ENCODE measurements around the gene RHOD. TPM values are rescaled to one million over a fixed set of nuclear protein-coding genes. Genes with fewer than 3 reads are reported as not detected.

RHOD gene
- total RNA-seq: 43.3 and 47.0 TPM in 2 replicates
- 55.5 and 77.6 TPM in 2 replicates for polyA plus RNA-seq

GRCh38 chr11:67056267-67057204, at the start of gene RHOD:
Gene RHOD, plus strand, starts transcription at chr11:67056847. Its CDS starts 56 bp downstream, at chr11:67056903.
- TF ChIP-seq EZH2phosphoT487 (IDR thresholded peaks at IDR 0.05; ENCODE audit: low read depth, severe bottlenecking, unreplicated experiment) (no peak), EZH2 (IDR thresholded peaks at IDR 0.05; ENCODE audit: borderline replicate concordance) (no peak), CTCF (IDR thresholded peaks at IDR 0.05; ENCODE audit: poor library complexity) (no peak)
- H3K9me2 ChIP-seq (replicated peaks; ENCODE audit: insufficient read depth): no peaks in the 10 kb centered on the region
- peaks cover 31% of the 10 kb centered on the region for H3K4me1 ChIP-seq (ENCODE audit: insufficient read depth)
- H3K79me2 ChIP-seq: peaks cover 21% of the 10 kb centered on the region
- 9% methylated on average over 27 of the region's 72 CpGs for WGBS (ENCODE audit: low lambda C conversion rate, missing lambda C conversion rate)
- peak within 1 kb of the TSS; percentile 96 for H3K4me3 ChIP-seq
- peak; percentile 89 for DNase-seq (ENCODE audit: low spot score)
- H3K4me2 ChIP-seq: peak within 1 kb of the TSS; percentile 95
- peak within 1 kb of the TSS; percentile 95 for H3K27ac ChIP-seq
- H2AFZ ChIP-seq: peak within 1 kb of the TSS; percentile 72
- no peaks in the 10 kb centered on the region for H3K36me3 ChIP-seq (replicated peaks; ENCODE audit: insufficient read depth, low read depth)
- H3K9me3 ChIP-seq (ENCODE audit: low read depth): no peaks in the 10 kb centered on the region
- no peaks in the 10 kb centered on the region for H3K27me3 ChIP-seq
- no peaks in the 10 kb centered on the region for H4K20me1 ChIP-seq (ENCODE audit: insufficient read depth, poor library complexity, severe bottlenecking)

GRCh38 chr11:67007126-67007525, 49.5 kb upstream of the RHOD start:
- Histone ChIP-seq H3K9me2 (replicated peaks; ENCODE audit: insufficient read depth) (no peaks in the 10 kb centered on the region), H3K79me2 (no peaks in the 10 kb centered on the region), H2AFZ (no peak overlapping the region), H3K9me3 (ENCODE audit: low read depth) (no peaks in the 10 kb centered on the region), H3K36me3 (replicated peaks; ENCODE audit: insufficient read depth, low read depth) (no peaks in the 10 kb centered on the region), H3K27ac (no peak overlapping the region), H3K4me2 (no peak overlapping the region), H3K4me3 (no peak overlapping the region), H3K27me3 (no peaks in the 10 kb centered on the region), H3K4me1 (ENCODE audit: insufficient read depth) (no peaks in the 10 kb centered on the region), H4K20me1 (ENCODE audit: insufficient read depth, poor library complexity, severe bottlenecking) (no peaks in the 10 kb centered on the region)
- TF ChIP-seq EZH2phosphoT487 (IDR thresholded peaks at IDR 0.05; ENCODE audit: low read depth, severe bottlenecking, unreplicated experiment) (no peak), CTCF (IDR thresholded peaks at IDR 0.05; ENCODE audit: poor library complexity) (no peak), EZH2 (IDR thresholded peaks at IDR 0.05; ENCODE audit: borderline replicate concordance) (no peak)
- no peak for DNase-seq (ENCODE audit: low spot score)
- 98% methylated on average over 7 of the region's 7 CpGs for WGBS (ENCODE audit: low lambda C conversion rate, missing lambda C conversion rate)

- no peaks in the 10 kb centered on the region for H3K9me2 ChIP-seq (replicated peaks; ENCODE audit: insufficient read depth)
- H3K27ac ChIP-seq: no peak overlapping the region
- no peak overlapping the region for H3K4me2 ChIP-seq
- no peaks in the 10 kb centered on the region for H4K20me1 ChIP-seq (ENCODE audit: insufficient read depth, poor library complexity, severe bottlenecking)
- 88% methylated on average over 7 of the region's 7 CpGs for WGBS (ENCODE audit: low lambda C conversion rate, missing lambda C conversion rate)
- no peaks in the 10 kb centered on the region for H3K9me3 ChIP-seq (ENCODE audit: low read depth)
- H3K27me3 ChIP-seq: no peaks in the 10 kb centered on the region
- H3K79me2 ChIP-seq: no peaks in the 10 kb centered on the region
- TF ChIP-seq EZH2phosphoT487 (IDR thresholded peaks at IDR 0.05; ENCODE audit: low read depth, severe bottlenecking, unreplicated experiment) (no peak), EZH2 (IDR thresholded peaks at IDR 0.05; ENCODE audit: borderline replicate concordance) (no peak), CTCF (IDR thresholded peaks at IDR 0.05; ENCODE audit: poor library complexity) (no peak)
- H3K36me3 ChIP-seq (replicated peaks; ENCODE audit: insufficient read depth, low read depth): no peaks in the 10 kb centered on the region
- H3K4me1 ChIP-seq (ENCODE audit: insufficient read depth): no peaks in the 10 kb centered on the region
- H3K4me3 ChIP-seq: no peak overlapping the region
- DNase-seq (ENCODE audit: low spot score): no peak
- no peak overlapping the region for H2AFZ ChIP-seq
Measured at GRCh38 chr11:67010296-67010905, 46.2 kb upstream of the RHOD start.

All from hepatocyte (in vitro differentiated cells).